Anterior cingulate cortex (tissue), 58 donors: ENCODE measurements around the gene TBX4.

Experiments
- DNase-seq, 58 donors: peaks; one replicate each; lab custom pipeline; 2025; lab: John Stamatoyannopoulos, UW

TBX4 gene

DNA sequence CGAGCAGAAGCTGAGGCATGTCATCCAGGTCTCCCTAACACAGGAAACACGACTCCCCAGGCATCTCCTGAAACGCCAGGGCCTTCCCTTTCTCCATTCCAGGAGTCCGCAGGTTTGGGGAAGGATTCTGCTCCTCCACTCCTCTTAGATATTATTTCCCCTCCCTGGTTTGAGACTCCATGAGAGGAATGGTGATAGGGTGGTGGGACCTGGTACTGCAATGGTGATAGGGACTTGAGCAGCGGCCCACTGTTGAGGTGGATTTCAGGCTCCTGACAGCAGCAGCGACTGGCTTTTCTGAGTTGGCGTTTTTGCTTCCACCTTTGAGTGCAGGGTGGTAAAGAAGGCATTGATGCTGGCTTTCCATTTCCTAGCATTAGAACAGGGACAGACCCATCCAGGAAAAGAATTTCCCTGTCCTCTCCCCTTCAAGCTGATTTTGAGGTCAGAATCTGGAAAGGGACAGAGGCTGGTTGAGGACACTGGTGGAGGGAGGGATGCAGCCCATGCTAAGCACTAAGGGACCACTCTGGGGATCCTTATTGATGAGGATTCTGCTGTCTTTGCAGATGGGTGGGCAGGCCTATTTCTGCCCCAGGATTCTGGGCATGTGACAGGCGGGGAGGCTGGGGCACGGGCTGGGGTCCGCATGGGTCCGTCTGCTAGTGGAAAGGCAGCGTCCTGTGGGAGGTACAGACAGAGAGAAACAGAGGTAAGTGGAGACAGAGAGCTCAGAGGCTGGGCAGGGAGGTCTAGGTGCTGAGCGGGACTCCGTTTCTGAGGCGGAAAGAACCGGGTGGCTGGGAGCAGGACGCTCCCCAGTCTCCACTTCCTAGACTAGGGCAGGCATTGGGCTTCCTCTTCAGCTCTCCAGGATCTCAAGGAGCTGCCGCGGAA is 1.3 kb upstream of the TBX4 start:
- no peak for DNase-seq

DNA sequence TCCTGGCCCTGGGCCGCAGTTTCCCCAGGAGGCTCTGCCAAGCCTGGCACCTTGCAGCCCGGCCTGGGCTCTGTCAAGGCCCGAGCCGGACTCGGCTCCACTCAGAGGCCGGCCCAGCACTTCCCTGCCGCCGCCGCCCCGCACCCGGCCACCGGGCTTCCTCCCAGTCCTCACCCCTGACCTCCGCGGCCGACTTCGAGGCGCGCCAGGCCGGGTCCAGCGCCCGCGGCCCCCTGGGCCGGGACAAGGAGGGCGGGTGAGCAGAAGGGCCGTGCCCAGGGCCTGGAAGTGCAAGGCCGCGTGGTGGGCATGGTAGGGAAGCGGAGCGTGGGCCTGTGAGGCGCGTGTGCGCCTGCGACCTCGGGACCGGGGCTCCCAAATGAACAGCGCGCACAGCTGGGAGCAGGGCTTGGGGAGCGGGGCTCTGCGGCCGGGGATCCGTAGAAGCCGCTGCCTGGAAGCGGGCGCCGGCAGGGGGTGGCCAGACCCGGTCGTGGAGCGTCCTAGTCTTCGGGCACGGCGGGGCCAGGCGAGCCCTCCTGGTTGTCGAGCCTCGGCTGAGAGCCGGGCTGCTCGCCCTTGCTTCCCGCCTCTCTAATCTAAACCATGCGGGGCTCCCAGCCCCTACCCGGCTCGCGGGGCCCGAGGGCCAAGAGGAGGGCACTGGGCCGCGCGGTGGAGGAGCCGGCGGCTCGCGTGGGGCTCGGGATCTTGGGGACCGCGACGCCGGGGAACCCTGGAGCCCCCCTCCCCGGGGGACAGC is 503 bp upstream of the TBX4 start:
- DNase-seq: no peak

DNA sequence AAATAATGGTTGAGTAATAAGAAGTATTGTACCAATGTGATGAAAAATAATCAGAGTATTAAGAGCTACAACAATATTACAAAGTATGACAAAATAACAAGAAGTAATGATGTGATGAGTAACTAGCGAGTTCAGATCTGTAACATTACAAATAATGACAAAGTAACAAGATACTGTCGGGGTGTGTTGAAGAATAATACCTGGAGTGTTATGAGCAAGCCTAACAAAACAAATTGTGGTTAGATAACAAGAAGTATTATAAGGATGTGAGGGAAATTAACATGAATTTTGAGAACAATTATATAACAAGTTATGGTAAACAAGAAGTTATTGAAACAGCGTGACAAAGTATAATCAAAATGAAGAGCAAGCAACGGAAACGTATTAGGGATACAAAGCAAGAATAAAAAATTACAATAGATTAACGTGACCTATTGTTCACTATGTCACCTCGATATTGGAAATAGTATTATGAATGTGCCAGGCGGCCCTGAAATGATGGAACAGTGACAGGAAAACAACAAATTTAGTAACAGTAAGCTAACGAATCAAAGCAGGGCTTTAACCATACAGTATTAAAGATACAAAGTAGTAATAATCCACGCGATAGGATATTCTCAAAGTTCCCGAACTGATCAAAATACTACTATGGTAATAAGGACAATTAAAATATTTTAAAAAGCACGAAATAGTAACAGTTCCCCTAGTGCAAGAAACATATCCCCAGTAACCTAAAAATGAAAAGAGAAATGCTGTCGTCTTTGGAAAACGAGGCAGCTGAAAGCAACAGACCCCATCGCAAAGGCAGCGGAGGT is 1.6 kb downstream of the TBX4 start:
- DNase-seq: no peak

DNA sequence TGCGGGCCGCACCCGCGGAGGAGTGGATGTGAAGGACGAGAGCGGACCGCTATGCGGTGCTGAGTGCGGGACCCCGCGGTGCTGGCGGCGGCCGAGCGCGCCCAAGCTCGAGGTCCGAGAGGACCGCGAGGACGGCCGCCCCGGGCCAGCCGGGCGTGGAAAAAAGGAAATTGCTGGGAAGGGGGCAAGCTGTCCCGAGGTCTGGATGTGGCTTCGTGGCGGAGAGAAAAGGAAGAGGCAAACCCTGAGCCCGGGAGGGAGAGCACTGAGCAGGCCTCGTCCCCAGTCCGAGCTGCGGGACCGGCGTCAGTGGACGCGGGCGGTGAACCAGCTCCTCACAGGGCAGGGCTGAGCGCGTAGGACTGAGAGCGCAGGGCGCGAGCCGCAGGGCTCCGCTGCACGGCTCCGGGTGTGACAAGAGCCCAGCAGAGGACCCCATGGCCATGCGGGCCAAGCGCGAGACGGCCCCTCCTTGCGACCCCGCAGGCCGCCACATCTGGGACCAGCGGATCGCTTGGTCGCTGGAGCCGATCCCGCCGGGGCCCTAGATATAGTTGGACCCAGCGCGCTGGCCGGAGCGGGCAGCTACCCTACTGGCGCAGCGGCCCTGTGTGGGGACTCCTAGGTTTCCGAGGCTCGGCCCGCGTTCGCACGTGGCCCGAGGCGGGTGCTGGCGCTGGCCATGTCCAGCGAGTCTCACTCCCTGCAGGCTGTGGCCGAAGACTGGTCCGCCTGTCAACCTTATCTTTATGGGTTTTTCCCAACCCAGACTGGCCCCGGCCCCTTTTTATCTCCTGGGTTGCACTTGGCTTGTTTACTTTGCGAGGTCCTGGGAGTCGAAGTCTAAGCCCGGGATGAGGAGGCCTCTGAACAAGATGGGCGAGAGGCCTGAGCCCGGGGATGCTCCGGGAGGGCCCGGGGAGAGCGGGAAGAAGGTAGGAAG is 2.4 kb downstream of the TBX4 start:
- no peak for DNase-seq

DNA sequence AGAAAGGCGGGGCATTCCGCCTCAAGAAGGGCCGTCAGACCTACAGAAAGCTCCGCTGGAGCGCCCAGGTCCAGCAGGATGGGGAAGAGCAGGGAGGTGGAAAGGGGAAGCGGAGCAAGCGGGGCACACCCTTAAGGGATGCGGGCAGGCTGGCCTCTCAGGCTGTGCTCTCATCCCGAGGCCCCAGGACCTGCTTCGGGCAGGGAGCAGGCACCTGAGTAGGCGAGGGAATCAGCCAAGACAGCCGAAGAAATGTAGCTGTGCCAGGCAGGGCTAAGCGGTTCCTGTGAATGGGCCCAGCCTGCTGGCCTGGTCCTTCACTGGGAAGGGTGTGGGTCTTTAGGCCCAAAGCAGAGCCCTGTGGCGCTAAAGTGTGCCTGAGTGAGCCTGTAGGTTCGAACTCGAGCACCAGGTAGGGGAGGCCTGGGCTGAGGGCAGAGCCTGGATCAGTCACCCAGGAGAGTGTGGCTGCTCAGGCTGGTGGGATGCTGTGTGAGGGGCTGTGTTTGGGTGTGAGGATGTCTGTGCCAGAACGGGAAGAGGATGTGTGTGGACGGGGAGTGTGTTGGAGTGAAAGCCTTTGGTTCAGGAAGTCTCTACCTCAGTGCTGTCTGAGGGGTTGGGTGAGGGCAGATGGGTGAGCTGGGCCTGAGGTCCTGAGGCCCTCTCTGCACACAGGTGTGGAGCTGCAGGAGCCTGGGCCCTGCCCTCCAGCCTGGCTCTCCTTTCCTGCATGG is 3.3 kb downstream of the TBX4 start:
- no peak for DNase-seq

DNA sequence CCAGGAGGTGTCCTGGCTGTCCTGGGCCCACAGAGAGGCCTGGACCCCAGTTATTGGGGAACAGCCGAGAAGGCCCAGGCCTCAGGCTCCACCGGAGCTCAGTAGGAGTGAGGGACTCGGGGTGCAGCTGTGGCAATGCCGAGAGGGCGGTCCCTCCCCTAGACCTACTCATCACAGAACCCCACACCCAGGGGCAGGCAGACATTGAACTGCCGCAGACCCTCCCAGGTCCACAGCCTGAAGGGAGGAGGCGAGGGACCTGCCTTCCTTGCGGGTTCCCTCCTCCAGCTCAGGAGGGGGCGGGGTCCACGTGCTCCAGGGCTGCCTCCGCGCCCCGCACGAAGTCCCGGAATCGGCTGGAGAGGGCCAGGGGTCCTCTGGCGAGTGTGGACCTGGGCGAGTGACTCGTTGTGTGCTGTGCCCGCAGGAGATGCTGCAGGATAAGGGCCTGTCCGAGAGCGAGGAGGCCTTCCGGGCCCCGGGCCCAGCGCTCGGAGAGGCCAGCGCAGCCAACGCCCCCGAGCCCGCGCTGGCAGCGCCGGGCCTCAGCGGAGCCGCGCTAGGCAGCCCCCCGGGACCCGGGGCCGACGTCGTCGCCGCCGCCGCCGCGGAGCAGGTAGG is 3.9 kb downstream of the TBX4 start:
- DNase-seq: no peak

DNA sequence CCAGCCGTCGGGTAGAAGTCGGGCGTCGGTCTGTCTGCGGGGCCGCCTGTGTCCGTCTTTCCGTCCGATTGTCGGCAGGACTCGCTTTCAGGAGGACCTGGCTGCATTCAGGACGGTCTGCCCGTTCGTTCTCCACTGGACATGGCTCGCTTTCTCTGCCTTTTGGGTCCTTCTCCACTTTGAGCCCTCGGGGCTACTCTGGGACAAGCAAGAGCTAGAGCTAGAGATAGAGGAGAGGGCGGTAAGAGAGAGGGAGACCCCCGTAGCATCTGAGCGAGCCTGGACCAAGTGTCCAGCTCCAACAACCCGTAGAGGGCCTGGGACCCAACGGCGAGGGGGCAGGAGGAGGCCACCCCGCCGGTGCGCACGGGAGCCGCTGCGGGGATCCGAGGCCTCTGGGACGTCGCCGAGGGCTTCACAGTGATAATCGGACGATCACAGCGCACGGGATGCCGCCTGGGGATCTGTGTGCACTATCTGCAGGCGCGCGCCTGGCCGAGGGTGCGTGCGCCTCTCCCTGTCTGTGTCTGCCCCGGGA is 4.5 kb downstream of the TBX4 start:
- DNase-seq: no peak

DNA sequence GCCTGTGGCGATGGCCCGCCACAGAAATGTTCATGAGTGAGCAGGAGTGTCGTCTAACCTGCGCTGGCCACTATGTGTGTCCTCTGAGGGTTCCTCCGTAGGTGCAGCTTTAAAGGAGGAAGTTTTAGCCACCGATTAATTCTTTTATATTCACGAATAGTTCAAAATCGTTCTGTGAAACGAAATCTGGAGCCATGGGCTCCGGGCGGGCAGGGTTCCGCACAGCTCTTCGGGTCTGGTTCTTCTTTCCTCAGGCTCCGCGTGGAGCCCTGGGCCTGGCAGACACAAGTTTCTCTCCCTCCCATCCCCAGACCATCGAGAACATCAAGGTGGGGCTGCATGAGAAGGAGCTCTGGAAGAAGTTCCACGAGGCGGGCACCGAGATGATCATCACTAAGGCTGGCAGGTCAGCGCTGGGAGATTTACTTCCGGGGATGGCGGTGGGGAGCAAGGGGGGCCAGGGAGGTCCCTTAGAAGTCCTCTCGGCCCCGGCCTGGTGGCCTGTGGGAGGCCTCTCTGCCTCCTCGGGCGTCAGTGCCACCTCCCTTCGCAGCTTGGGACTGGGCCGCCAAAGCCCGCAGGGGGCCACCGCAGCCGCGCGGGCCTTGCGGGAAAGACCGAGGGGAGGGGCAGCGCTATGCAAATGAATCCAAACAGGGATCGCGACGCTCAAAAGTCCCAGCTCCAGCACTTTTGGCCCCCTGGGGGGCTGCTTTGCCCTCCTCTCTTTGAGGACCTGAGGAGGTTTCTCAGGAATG is 5.2 kb downstream of the TBX4 start:
- no peak for DNase-seq

DNA sequence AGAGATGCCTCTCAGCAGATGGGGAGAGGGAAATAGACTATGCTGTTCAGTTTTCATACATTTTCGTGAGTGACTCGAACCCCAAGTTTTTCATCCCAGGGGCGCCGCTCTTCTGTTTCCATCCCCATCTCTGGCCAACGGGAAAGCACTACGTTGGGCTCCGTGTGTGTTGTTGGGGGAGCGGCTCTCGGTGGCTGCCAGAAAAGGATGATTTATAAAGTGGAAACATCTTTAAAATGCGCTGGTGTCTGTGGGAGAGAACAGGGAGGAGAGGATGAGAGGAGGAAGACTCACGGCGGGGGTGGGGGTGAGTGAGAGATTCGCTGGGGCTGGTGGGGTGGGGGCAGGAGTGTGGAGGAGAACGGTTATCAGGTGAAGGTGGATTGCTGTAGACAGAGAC is 5.8 kb downstream of the TBX4 start:
- no peak for DNase-seq

DNA sequence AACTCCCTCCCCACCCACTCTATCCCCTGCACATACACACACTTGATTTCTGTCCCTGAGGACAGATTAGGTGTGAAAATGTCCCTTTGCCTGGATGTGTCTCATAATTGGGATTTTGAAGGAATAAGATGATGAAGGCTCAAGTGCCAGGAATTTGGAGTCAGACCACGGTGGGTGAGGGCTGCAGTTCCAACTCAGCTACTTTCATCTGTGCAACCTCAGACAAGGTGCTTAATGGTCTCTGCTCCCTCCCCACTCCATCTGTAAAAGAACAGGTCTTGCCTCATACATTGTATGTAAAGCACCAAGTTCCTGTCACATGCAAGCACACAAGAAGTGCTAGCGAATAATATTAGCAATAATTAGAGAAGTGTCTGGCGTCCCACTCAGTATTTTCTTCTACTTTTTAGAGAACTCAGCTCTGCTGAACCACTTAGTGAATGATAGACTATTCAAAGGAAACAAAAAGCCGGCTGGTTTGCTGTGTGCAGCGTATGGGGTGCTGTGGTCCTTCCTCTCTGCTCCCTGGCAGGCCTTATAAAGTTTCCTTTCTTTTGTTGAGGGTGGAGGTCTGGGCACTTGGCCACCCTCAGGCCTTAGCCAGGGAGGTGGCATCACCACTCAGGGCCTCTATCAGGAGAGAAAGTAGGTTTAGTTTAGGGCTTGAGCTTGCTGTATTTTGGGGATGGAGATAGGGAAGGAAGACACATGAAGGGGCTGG is 6.4 kb downstream of the TBX4 start:
- no peak for DNase-seq

DNA sequence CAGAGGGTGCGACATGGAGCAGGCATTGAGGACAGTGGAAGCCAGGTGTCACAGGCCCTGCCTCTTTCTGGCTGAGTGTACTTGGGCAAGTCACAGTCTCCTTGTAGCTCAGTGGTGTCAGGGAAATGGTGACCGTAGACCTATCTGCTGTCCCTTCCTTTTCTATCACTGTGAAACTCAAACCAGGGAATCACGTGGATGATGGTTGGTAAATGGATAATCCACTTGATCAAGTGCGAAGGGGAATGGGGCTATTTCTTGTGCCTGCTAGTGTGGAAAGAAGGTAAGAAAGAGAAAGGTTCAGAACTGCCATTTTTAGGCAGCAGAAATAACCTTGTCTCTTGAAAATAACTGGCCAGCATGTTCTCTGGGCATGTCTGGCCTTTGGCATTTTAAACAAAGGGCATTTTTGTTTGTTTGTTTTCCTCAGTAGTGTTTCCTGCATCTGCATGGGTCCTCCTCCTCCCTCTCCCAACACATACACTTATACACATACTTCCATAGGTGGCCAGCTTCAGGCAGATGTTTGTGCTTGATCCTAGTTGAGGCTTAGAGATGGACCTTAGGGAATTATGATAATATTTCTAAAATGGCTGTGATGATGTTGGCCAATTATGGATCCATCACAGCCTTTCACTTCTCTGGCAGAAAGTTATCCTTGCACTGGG is 7.1 kb downstream of the TBX4 start:
- DNase-seq: no peak

DNA sequence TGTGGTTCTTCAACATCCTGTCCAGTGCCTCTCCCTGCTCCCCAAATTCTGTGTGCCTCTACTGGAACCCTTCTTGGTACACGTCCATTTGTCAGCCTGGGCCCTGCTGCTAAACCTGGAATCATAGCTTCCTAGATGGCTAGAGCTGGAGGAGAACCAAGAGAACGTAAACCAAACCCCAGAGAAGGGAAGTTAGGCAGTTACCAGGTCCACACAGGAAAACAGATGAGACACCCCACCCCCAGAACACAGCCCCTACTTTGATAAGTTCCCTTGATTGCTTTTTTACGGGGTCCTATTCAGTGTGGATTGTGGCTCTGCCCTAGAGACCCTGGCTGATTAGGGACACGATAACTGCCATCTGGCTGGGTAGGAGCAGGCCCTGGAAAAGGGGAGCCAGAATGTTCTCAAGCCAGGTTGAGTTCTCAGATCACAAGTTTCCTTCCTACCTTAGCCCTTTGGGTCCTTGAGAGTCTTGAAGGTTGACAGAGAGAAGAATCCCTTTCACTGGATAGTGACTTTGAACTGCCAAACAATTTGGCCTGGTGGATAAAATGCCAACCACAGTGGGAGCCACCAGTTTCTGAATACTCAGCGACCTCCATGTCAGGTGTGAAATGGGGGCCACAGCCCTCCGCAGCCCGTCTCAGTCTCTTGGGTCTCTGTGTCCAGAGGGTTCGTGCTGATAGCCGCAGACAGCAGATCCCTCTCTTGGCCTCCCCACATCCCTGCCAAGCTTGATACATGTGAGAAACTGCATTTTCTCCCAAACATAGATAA is 7.9 kb downstream of the TBX4 start:
- no peak for DNase-seq

DNA sequence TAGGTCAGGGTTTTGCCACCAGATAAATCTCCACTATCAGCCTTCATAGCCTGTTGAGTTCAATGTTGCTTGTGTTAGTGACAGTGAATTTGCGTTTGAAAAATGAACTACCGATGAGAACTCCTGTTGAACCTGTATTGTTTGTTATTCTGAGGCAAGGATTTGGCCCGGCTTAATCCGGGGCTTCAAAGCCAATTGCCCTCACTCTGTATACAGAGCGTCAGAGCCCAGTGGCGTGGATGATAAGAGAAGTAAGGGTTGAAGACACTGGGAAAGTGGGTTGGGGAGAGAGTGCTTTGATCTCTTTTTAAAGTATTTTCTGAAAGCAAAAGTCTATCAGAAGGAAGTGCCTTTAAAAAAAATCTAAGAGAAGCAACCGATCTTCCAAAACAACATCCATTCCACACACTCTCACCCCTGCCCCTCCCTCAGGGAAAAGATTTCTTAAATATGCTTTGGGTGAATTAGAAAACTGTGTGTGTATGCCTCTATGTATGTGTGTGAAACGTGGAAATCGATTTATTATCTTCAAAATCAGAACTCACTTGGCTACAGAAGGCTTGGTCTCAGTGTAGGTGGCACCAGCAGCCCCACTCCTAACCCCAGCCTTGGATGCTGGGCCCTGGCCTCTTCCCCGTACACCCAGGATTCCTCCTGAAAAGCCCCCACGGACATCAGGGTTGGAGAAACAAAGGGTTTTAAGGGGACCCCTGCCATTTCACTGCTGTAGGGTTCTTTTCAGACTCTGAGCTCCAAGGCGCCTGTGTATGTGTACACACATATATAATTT is 8.8 kb downstream of the TBX4 start:
- DNase-seq: no peak

DNA sequence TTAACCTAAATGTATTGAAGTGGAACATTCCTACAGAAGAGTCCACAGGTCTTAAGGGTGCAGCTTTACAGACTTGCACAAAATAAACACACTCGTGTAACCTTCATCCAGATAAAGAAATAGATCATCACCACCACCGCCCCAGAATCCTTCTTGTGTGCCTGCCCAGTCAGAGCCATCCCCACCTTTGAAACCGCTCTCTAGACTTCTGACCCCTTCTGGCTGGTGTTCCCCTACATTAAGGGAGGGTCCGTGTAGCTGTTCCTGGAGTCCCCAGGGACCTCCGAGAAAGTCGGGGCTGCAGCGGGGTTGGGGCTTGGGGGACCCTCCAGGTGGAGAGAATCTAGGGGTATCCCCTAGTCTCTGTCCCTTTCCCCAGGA is 9.4 kb downstream of the TBX4 start:
- no peak for DNase-seq
